T-cell (primary cell): ENCODE data around the gene NFIX. TPM values are rescaled to one million over a fixed set of nuclear protein-coding genes. Genes with fewer than 3 reads are reported as not detected.
A peak's percentile ranks its signal among the peaks of the same experiment; 100 is the strongest.

Experiments
- ATAC-seq, 4 experiments: fragments of 200-7000 bp in 3 of 4; fragments of 150-1000 bp in 1 of 4; cut with Tn5 transposase; replicated peaks in 1 of 4; 1 replicate in 3 of 4; 2 replicates in 1 of 4; pipeline ENCODE4 v1.10.0; 2021; ENCODE audit warnings: moderate library complexity in 3 of 4, mild to moderate bottlenecking in 2 of 4, moderate number of reproducible peaks in 1 of 4
- CTCF ChIA-PET, 2 donors: fragments of 300-600 bp; sonication (Branson Sonifier 250); formaldehyde crosslinking; loops; one replicate each; lab custom pipeline; 2022; ENCODE audit warnings: antibody characterized with exemption in 2 of 2; lab: Charles Lee
- POLR2A ChIA-PET, 2 donors: fragments of 300-600 bp; sonication (Branson Sonifier 250); formaldehyde crosslinking; loops; one replicate each; lab custom pipeline; 2022; ENCODE audit warnings: antibody characterized with exemption in 2 of 2; lab: Charles Lee
- DNase-seq, 35 experiments: peaks; one replicate each; pipeline versions ENCODE4 v3.0.0 to v3.0.0-alpha.2; 2013 to 2023
- H3K27ac ChIP-seq: one replicate; pipeline ENCODE4 v1.5.1; 2013; ENCODE audit warnings: low read length
- H3K27me3 ChIP-seq, 2 experiments: replicated peaks in 1 of 2; 1 replicate in 1 of 2; 2 replicates in 1 of 2; pipeline versions ENCODE4 v1.6.1 to v1.7.0; 2013; ENCODE audit warnings: low read length in 1 of 2, mixed read lengths in 1 of 2; ENCODE audit not compliant: control insufficient read depth in 2 of 2, insufficient read depth in 2 of 2; ENCODE audit errors: extremely low read depth in 1 of 2
- H3K36me3 ChIP-seq, 2 donors: 1 replicate in 1 of 2; 2 replicates in 1 of 2; pipeline versions ENCODE4 v1.6.1 to v1.7.0; 2013; ENCODE audit warnings: low read length in 1 of 2; ENCODE audit not compliant: control insufficient read depth in 2 of 2, insufficient read depth in 1 of 2; ENCODE audit errors: extremely low read depth in 1 of 2
- H3K4me1 ChIP-seq, 2 experiments: 1 replicate in 1 of 2; 2 replicates in 1 of 2; pipeline versions ENCODE4 v1.6.1 to v1.7.0; 2013; ENCODE audit warnings: low read length in 2 of 2, mixed read lengths in 1 of 2; ENCODE audit not compliant: insufficient read depth in 2 of 2, control insufficient read depth in 1 of 2; ENCODE audit errors: extremely low read depth in 1 of 2
- H3K4me3 ChIP-seq, 2 donors: 1 replicate in 1 of 2; 2 replicates in 1 of 2; pipeline versions ENCODE4 v1.5.1 to v1.7.0; 2013; ENCODE audit warnings: mild to moderate bottlenecking in 2 of 2, low read length in 1 of 2, moderate library complexity in 1 of 2; ENCODE audit not compliant: control insufficient read depth in 1 of 2; ENCODE audit errors: extremely low read depth in 1 of 2
- H3K9me3 ChIP-seq: 2 replicates; pipeline ENCODE4 v1.7.0; 2013
- H3K27ac Mint-ChIP-seq, 2 donors: one replicate each; pipeline ENCODE4 v1.8.0; 2020 to 2021; ENCODE audit warnings: mild to moderate bottlenecking in 2 of 2, mixed read lengths in 2 of 2
- H3K27me3 Mint-ChIP-seq, 2 donors: one replicate each; pipeline ENCODE4 v1.8.0; 2021 to 2022; ENCODE audit warnings: mixed read lengths in 2 of 2
- H3K36me3 Mint-ChIP-seq: one replicate; pipeline ENCODE4 v1.8.0; 2021; ENCODE audit warnings: mixed read lengths
- H3K4me1 Mint-ChIP-seq, 3 donors: one replicate each; pipeline ENCODE4 v1.8.0; 2020 to 2022; ENCODE audit warnings: mixed read lengths in 3 of 3, mild to moderate bottlenecking in 1 of 3
- H3K4me3 Mint-ChIP-seq, 3 donors: one replicate each; pipeline ENCODE4 v1.8.0; 2020 to 2022; ENCODE audit warnings: mild to moderate bottlenecking in 3 of 3, mixed read lengths in 3 of 3, moderate library complexity in 3 of 3
- H3K9me3 Mint-ChIP-seq, 3 donors: one replicate each; pipeline ENCODE4 v1.8.0; 2020 to 2022; ENCODE audit warnings: mixed read lengths in 3 of 3
- WGBS: methylation state at CpG from one replicate; pipeline ENCODE4 v1.1.5; 2013; ENCODE audit warnings: missing lambda C conversion rate; ENCODE audit not compliant: insufficient coverage; 5-methylcytosine and 5-hydroxymethylcytosine counted together
- total RNA-seq, 35 experiments: library from RNA in 6 of 35; stranded (reverse) in 6 of 35; fragments of 120-200 nt in 1 of 35; gene quantifications; one replicate each; pipeline versions ENCODE4 v1.2.1 to v1.2.4 and lab custom pipeline; 2013 to 2026

Gene NFIX
- total RNA-seq, 5 donors from 2014 or later (not counting 1 experiment from before 2014, with no cell fraction given): 3.9 to 6.6 (median 6.3) TPM

GRCh38 chr19:13085666-13086065 is 90.4 kb downstream of the NFIX start:
- Mint-ChIP-seq H3K4me3 (no peak overlapping the region), H3K27ac (no peak overlapping the region), H3K4me1 (no peaks in the 10 kb centered on the region), H3K27me3 (peaks cover 0 to 1% of the 10 kb centered on the region in 2 donors), H3K9me3 (no peaks in the 10 kb centered on the region), H3K36me3 (no peaks in the 10 kb centered on the region)
- Histone ChIP-seq H3K36me3 (no peaks in the 10 kb centered on the region), H3K9me3 (no peaks in the 10 kb centered on the region), H3K27me3 (peaks cover 0 to 13% of the 10 kb centered on the region in 2 experiments), H3K4me3 (no peak overlapping the region), H3K4me1 (no peaks in the 10 kb centered on the region), H3K27ac (no peak overlapping the region)
- ChIA-PET CTCF (interaction anchor here in 1 of 2 donors (0.5 kb wide), 2 partner anchors 44 to 106 kb away, joined by 5 to 6 read pairs; no protein-coding TSS in a partner anchor), POLR2A (no interaction called here)
- ATAC-seq: no peak
- 60% methylated on average over 7 of the region's 7 CpGs for WGBS
- DNase-seq: no peak

- H3K36me3 Mint-ChIP-seq: no peaks in the 10 kb centered on the region
- 100% methylated on average over 1 of the region's 2 CpGs for WGBS
- no peak overlapping the region for H3K27ac Mint-ChIP-seq
- H3K9me3 Mint-ChIP-seq: no peaks in the 10 kb centered on the region
- H3K27me3 Mint-ChIP-seq: peaks cover 0 to 1% of the 10 kb centered on the region in 2 donors
- ATAC-seq: no peak
- H3K4me1 Mint-ChIP-seq: no peaks in the 10 kb centered on the region
- no peak for DNase-seq
- H3K36me3 ChIP-seq: no peaks in the 10 kb centered on the region
- H3K9me3 ChIP-seq: no peaks in the 10 kb centered on the region
- H3K4me1 ChIP-seq: no peaks in the 10 kb centered on the region
- H3K4me3 ChIP-seq: no peak overlapping the region
- peaks cover 0 to 13% of the 10 kb centered on the region in 2 experiments for H3K27me3 ChIP-seq
- H3K27ac ChIP-seq: no peak overlapping the region
- no peak overlapping the region for H3K4me3 Mint-ChIP-seq
- ChIA-PET CTCF (interaction anchor here in 1 of 2 donors (0.5 kb wide), 1 partner anchor 107 kb away, joined by 6 read pairs; no protein-coding TSS in a partner anchor), POLR2A (no interaction called here)
Measured at GRCh38 chr19:13086341-13086740, 91.1 kb downstream of the NFIX start.

GRCh38 chr19:13087295-13087694 is 92.0 kb downstream of the NFIX start:
- Histone ChIP-seq H3K4me1 (no peaks in the 10 kb centered on the region), H3K9me3 (no peaks in the 10 kb centered on the region), H3K27ac (no peak overlapping the region), H3K36me3 (no peaks in the 10 kb centered on the region), H3K27me3 (peaks cover 0 to 13% of the 10 kb centered on the region in 2 experiments), H3K4me3 (no peak overlapping the region)
- Mint-ChIP-seq H3K36me3 (no peaks in the 10 kb centered on the region), H3K4me3 (no peak overlapping the region), H3K9me3 (no peaks in the 10 kb centered on the region), H3K27me3 (peaks cover 0 to 1% of the 10 kb centered on the region in 2 donors), H3K27ac (no peak overlapping the region), H3K4me1 (no peaks in the 10 kb centered on the region)
- 100% methylated on average over 2 of the region's 12 CpGs for WGBS
- ChIA-PET CTCF (no interaction called here), POLR2A (no interaction called here)
- ATAC-seq: no peak
- no peak for DNase-seq

GRCh38 chr19:13087795-13088537 is 92.7 kb downstream of the NFIX start:
- ChIA-PET POLR2A (no interaction called here), CTCF (no interaction called here)
- DNase-seq (no peak), ATAC-seq (no peak)
- Mint-ChIP-seq H3K4me1 (no peaks in the 10 kb centered on the region), H3K9me3 (no peaks in the 10 kb centered on the region), H3K27ac (no peak overlapping the region), H3K4me3 (no peak overlapping the region), H3K27me3 (peaks cover 0 to 1% of the 10 kb centered on the region in 2 donors), H3K36me3 (no peaks in the 10 kb centered on the region)
- Histone ChIP-seq H3K4me1 (no peaks in the 10 kb centered on the region), H3K27me3 (peaks cover 0 to 13% of the 10 kb centered on the region in 2 experiments), H3K27ac (no peak overlapping the region), H3K9me3 (no peaks in the 10 kb centered on the region), H3K4me3 (no peak overlapping the region), H3K36me3 (no peaks in the 10 kb centered on the region)
- WGBS: 90% methylated on average over 23 of the region's 37 CpGs

- no peak overlapping the region for H3K27ac Mint-ChIP-seq
- POLR2A ChIA-PET: no interaction called here
- no peak overlapping the region for H3K27ac ChIP-seq
- peaks cover 0 to 1% of the 10 kb centered on the region in 2 donors for H3K27me3 Mint-ChIP-seq
- CTCF ChIA-PET: interaction anchor here in 1 of 2 donors (0.5 kb wide), 1 partner anchor 501 kb away, joined by 3 read pairs; no protein-coding TSS in a partner anchor
- H3K27me3 ChIP-seq: peaks cover 0 to 20% of the 10 kb centered on the region in 2 experiments
- no peaks in the 10 kb centered on the region for H3K9me3 Mint-ChIP-seq
- ATAC-seq (peak in 1 of 4 experiments; percentile 55), DNase-seq (peak in 6 of 35 experiments; percentile 28 to 41 (median 35))
- no peaks in the 10 kb centered on the region for H3K36me3 ChIP-seq
- H3K9me3 ChIP-seq: no peaks in the 10 kb centered on the region
- peaks cover 0 to 4% of the 10 kb centered on the region in 2 experiments for H3K4me1 ChIP-seq
- H3K4me3 ChIP-seq: no peak overlapping the region
- no peak overlapping the region for H3K4me3 Mint-ChIP-seq
- 76% methylated on average over 3 of the region's 5 CpGs for WGBS
- H3K36me3 Mint-ChIP-seq: no peaks in the 10 kb centered on the region
- peaks cover 2 to 4% (median 3%) of the 10 kb centered on the region in 3 donors for H3K4me1 Mint-ChIP-seq
Measured at GRCh38 chr19:13089139-13089856, 94.0 kb downstream of the NFIX start.

- Histone ChIP-seq H3K4me3 (no peak overlapping the region), H3K9me3 (no peaks in the 10 kb centered on the region), H3K36me3 (no peaks in the 10 kb centered on the region), H3K27ac (no peak overlapping the region), H3K27me3 (peaks cover 0 to 26% of the 10 kb centered on the region in 2 experiments), H3K4me1 (peaks cover 2 to 8% of the 10 kb centered on the region in 2 experiments)
- H3K4me1 Mint-ChIP-seq: peaks cover 4 to 10% (median 9%) of the 10 kb centered on the region in 3 donors
- no peak overlapping the region for H3K4me3 Mint-ChIP-seq
- DNase-seq (no peak), ATAC-seq (no peak)
- 70% methylated on average over 3 of the region's 12 CpGs for WGBS
- CTCF ChIA-PET: no interaction called here
- no peak overlapping the region for H3K27ac Mint-ChIP-seq
- H3K27me3 Mint-ChIP-seq: peaks cover 0 to 4% of the 10 kb centered on the region in 2 donors
- POLR2A ChIA-PET: no interaction called here
- H3K9me3 Mint-ChIP-seq: no peaks in the 10 kb centered on the region
- no peaks in the 10 kb centered on the region for H3K36me3 Mint-ChIP-seq
Measured at GRCh38 chr19:13089857-13090507, 94.7 kb downstream of the NFIX start.
